ENCODE measurements around the gene EPB41L1.

EPB41L1 gene

DNA sequence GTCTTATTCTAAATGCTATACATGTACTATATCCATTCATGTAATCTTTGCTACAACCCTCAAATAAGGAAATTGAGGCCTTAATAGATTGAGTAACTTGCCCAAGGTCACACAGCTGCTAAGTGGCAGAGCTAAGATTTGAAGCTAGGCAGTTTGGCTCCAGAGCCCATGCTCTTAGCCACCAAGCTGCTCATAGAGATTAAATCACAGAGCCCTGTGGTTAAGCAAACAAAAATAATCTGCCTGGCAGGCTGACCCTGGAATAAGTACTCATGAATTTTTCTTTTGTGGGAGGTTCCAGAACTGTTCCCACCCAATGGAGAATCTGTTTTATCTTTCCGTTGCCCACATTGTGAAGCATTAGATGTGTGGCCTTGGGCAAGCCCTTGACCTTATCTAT lies 89.2 kb downstream of the EPB41L1 start:
- H3K4me1 ChIP-seq (ENCODE audit: control insufficient read depth, insufficient read depth, low read length): no peaks in the 10 kb centered on the region
- peaks cover 50 to 64% of the 10 kb centered on the region in 2 donors for H3K36me3 ChIP-seq (ENCODE audit: control insufficient read depth in 2 of 2, insufficient read depth in 2 of 2, low read length in 2 of 2)
- H3K9me3 ChIP-seq (ENCODE audit: control insufficient read depth in 2 of 2, low read length in 2 of 2): no peaks in the 10 kb centered on the region
- H3K4me3 ChIP-seq (ENCODE audit: low read length in 2 of 2): no peak overlapping the region
- no peaks in the 10 kb centered on the region for H3K27me3 ChIP-seq (ENCODE audit: control insufficient read depth in 1 of 2, insufficient read depth in 2 of 2, low read length in 2 of 2)
- H3K27ac ChIP-seq (ENCODE audit: low read length): no peak overlapping the region
- H3K9ac ChIP-seq (ENCODE audit: low read length in 2 of 2): no peak overlapping the region

- Histone ChIP-seq H3K4me3 (ENCODE audit: low read length in 2 of 2) (no peak overlapping the region), H3K9me3 (ENCODE audit: control insufficient read depth in 2 of 2, low read length in 2 of 2) (no peaks in the 10 kb centered on the region), H3K4me1 (ENCODE audit: control insufficient read depth, insufficient read depth, low read length) (no peaks in the 10 kb centered on the region), H3K27me3 (ENCODE audit: control insufficient read depth in 1 of 2, insufficient read depth in 2 of 2, low read length in 2 of 2) (no peaks in the 10 kb centered on the region), H3K9ac (ENCODE audit: low read length in 2 of 2) (no peak overlapping the region), H3K36me3 (ENCODE audit: control insufficient read depth in 2 of 2, insufficient read depth in 2 of 2, low read length in 2 of 2) (peaks cover 48 to 58% of the 10 kb centered on the region in 2 donors), H3K27ac (ENCODE audit: low read length) (no peak overlapping the region)
Observed at GRCh38 chr20:36246401-36246800, 91.9 kb downstream of the EPB41L1 start.

DNA sequence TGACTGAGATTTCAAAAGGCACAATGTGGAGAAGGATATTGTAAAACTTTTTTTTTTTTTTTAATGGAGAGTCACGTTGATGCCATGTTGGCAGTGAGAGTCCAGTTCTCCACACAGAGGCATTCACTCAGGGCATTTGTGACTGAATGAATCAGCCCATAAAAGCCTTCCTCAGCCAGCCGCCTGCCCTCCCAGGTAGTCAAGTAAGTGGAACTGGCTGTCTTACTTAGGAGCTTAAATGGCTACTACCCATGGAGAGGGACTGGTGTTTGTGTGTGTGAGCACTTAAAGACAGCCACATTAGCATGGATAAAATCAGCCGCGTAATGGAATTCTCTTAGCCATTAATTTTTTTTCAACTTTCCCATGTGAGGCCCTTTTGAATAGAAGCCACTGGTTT lies 94.3 kb downstream of the EPB41L1 start:
- no peak overlapping the region for H3K9ac ChIP-seq (ENCODE audit: low read length in 2 of 2)
- H3K27ac ChIP-seq (ENCODE audit: low read length): no peak overlapping the region
- H3K4me1 ChIP-seq (ENCODE audit: control insufficient read depth, insufficient read depth, low read length): no peaks in the 10 kb centered on the region
- no peaks in the 10 kb centered on the region for H3K27me3 ChIP-seq (ENCODE audit: control insufficient read depth in 1 of 2, insufficient read depth in 2 of 2, low read length in 2 of 2)
- H3K4me3 ChIP-seq (ENCODE audit: low read length in 2 of 2): no peak overlapping the region
- no peaks in the 10 kb centered on the region for H3K9me3 ChIP-seq (ENCODE audit: control insufficient read depth in 2 of 2, low read length in 2 of 2)
- H3K36me3 ChIP-seq (ENCODE audit: control insufficient read depth in 2 of 2, insufficient read depth in 2 of 2, low read length in 2 of 2): peaks cover 46 to 62% of the 10 kb centered on the region in 2 donors

GRCh38 chr20:36249450-36249849 lies 94.9 kb downstream of the EPB41L1 start:
- Histone ChIP-seq H3K9ac (ENCODE audit: low read length in 2 of 2) (no peak overlapping the region), H3K4me3 (ENCODE audit: low read length in 2 of 2) (no peak overlapping the region), H3K36me3 (ENCODE audit: control insufficient read depth in 2 of 2, insufficient read depth in 2 of 2, low read length in 2 of 2) (peaks cover 44 to 56% of the 10 kb centered on the region in 2 donors), H3K27ac (ENCODE audit: low read length) (no peak overlapping the region), H3K27me3 (ENCODE audit: control insufficient read depth in 1 of 2, insufficient read depth in 2 of 2, low read length in 2 of 2) (no peaks in the 10 kb centered on the region), H3K4me1 (ENCODE audit: control insufficient read depth, insufficient read depth, low read length) (no peaks in the 10 kb centered on the region), H3K9me3 (ENCODE audit: control insufficient read depth in 2 of 2, low read length in 2 of 2) (no peaks in the 10 kb centered on the region)

GRCh38 chr20:36251426-36251825 lies 96.9 kb downstream of the EPB41L1 start:
- Histone ChIP-seq H3K9me3 (ENCODE audit: control insufficient read depth in 2 of 2, low read length in 2 of 2) (no peaks in the 10 kb centered on the region), H3K4me1 (ENCODE audit: control insufficient read depth, insufficient read depth, low read length) (no peaks in the 10 kb centered on the region), H3K9ac (ENCODE audit: low read length in 2 of 2) (no peak overlapping the region), H3K36me3 (ENCODE audit: control insufficient read depth in 2 of 2, insufficient read depth in 2 of 2, low read length in 2 of 2) (peaks cover 35 to 45% of the 10 kb centered on the region in 2 donors), H3K27me3 (ENCODE audit: control insufficient read depth in 1 of 2, insufficient read depth in 2 of 2, low read length in 2 of 2) (no peaks in the 10 kb centered on the region), H3K27ac (ENCODE audit: low read length) (no peak overlapping the region), H3K4me3 (ENCODE audit: low read length in 2 of 2) (no peak overlapping the region)

DNA sequence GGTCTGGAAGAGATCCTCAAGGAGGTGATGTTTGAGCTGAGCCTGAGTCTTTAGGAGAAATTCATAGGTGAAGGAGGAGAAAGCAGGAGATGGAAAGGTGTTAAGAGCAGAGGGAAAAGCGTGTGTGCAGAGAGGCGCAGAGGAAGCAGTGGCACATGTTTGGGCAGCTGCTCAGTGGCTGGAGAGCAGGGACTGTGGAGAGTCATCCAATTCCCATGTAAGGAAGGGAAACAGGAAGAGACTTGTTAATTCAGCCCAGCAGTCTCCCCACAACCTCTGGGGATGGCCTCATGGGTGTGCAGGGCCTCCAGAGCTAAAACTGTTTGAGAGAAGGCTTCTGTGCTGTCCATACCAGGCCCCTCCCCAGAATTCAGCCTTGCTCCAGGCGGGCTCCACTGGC lies 98.0 kb downstream of the EPB41L1 start:
- peaks cover 31 to 45% of the 10 kb centered on the region in 2 donors for H3K36me3 ChIP-seq (ENCODE audit: control insufficient read depth in 2 of 2, insufficient read depth in 2 of 2, low read length in 2 of 2)
- H3K9ac ChIP-seq (ENCODE audit: low read length in 2 of 2): no peak overlapping the region
- H3K4me1 ChIP-seq (ENCODE audit: control insufficient read depth, insufficient read depth, low read length): no peaks in the 10 kb centered on the region
- H3K9me3 ChIP-seq (ENCODE audit: control insufficient read depth in 2 of 2, low read length in 2 of 2): no peaks in the 10 kb centered on the region
- no peak overlapping the region for H3K27ac ChIP-seq (ENCODE audit: low read length)
- no peak overlapping the region for H3K4me3 ChIP-seq (ENCODE audit: low read length in 2 of 2)
- H3K27me3 ChIP-seq (ENCODE audit: control insufficient read depth in 1 of 2, insufficient read depth in 2 of 2, low read length in 2 of 2): no peaks in the 10 kb centered on the region

GRCh38 chr20:36253036-36253435 lies 98.5 kb downstream of the EPB41L1 start:
- no peak overlapping the region for H3K9ac ChIP-seq (ENCODE audit: low read length in 2 of 2)
- H3K4me3 ChIP-seq (ENCODE audit: low read length in 2 of 2): no peak overlapping the region
- no peak overlapping the region for H3K27ac ChIP-seq (ENCODE audit: low read length)
- no peaks in the 10 kb centered on the region for H3K4me1 ChIP-seq (ENCODE audit: control insufficient read depth, insufficient read depth, low read length)
- H3K36me3 ChIP-seq (ENCODE audit: control insufficient read depth in 2 of 2, insufficient read depth in 2 of 2, low read length in 2 of 2): peaks cover 31 to 42% of the 10 kb centered on the region in 2 donors
- no peaks in the 10 kb centered on the region for H3K9me3 ChIP-seq (ENCODE audit: control insufficient read depth in 2 of 2, low read length in 2 of 2)
- H3K27me3 ChIP-seq (ENCODE audit: control insufficient read depth in 1 of 2, insufficient read depth in 2 of 2, low read length in 2 of 2): no peaks in the 10 kb centered on the region

GRCh38 chr20:36254076-36254475 lies 99.5 kb downstream of the EPB41L1 start:
- Histone ChIP-seq H3K9me3 (ENCODE audit: control insufficient read depth in 2 of 2, low read length in 2 of 2) (no peaks in the 10 kb centered on the region), H3K4me1 (ENCODE audit: control insufficient read depth, insufficient read depth, low read length) (no peaks in the 10 kb centered on the region), H3K36me3 (ENCODE audit: control insufficient read depth in 2 of 2, insufficient read depth in 2 of 2, low read length in 2 of 2) (peaks cover 26 to 34% of the 10 kb centered on the region in 2 donors), H3K4me3 (ENCODE audit: low read length in 2 of 2) (no peak overlapping the region), H3K27me3 (ENCODE audit: control insufficient read depth in 1 of 2, insufficient read depth in 2 of 2, low read length in 2 of 2) (no peaks in the 10 kb centered on the region), H3K27ac (ENCODE audit: low read length) (no peak overlapping the region), H3K9ac (ENCODE audit: low read length in 2 of 2) (no peak overlapping the region)

DNA sequence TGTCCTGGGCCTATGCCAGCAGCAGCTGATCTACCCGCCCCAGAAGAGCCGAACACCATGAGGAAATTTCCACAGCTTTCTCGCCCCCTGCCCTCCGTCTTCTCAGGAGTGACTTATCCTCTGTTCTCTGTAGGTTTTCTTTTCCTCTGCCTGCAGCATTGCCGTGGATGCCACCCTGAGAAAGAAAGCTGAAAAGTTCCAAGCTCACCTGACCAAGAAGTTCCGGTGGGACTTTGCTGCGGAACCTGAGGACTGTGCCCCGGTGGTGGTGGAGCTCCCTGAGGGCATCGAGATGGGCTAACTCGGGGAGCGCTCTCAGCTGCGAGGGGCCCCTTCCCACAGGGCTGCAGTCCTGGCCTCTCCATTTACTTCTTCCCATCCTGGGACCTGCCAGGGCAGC lies 100.9 kb downstream of the EPB41L1 start:
- Histone ChIP-seq H3K9me3 (ENCODE audit: control insufficient read depth in 2 of 2, low read length in 2 of 2) (no peaks in the 10 kb centered on the region), H3K4me1 (ENCODE audit: control insufficient read depth, insufficient read depth, low read length) (no peaks in the 10 kb centered on the region), H3K9ac (ENCODE audit: low read length in 2 of 2) (no peak overlapping the region), H3K27ac (ENCODE audit: low read length) (no peak overlapping the region), H3K36me3 (ENCODE audit: control insufficient read depth in 2 of 2, insufficient read depth in 2 of 2, low read length in 2 of 2) (peaks cover 26 to 29% of the 10 kb centered on the region in 2 donors), H3K4me3 (ENCODE audit: low read length in 2 of 2) (no peak overlapping the region), H3K27me3 (ENCODE audit: control insufficient read depth in 1 of 2, insufficient read depth in 2 of 2, low read length in 2 of 2) (no peaks in the 10 kb centered on the region)

GRCh38 chr20:36259177-36260061 lies 104.9 kb downstream of the EPB41L1 start:
- Histone ChIP-seq H3K36me3 (ENCODE audit: control insufficient read depth in 2 of 2, insufficient read depth in 2 of 2, low read length in 2 of 2) (peaks cover 15 to 16% of the 10 kb centered on the region in 2 donors), H3K27me3 (ENCODE audit: control insufficient read depth in 1 of 2, insufficient read depth in 2 of 2, low read length in 2 of 2) (no peaks in the 10 kb centered on the region), H3K27ac (ENCODE audit: low read length) (no peak overlapping the region), H3K9me3 (ENCODE audit: control insufficient read depth in 2 of 2, low read length in 2 of 2) (no peaks in the 10 kb centered on the region), H3K4me3 (ENCODE audit: low read length in 2 of 2) (no peak overlapping the region), H3K4me1 (ENCODE audit: control insufficient read depth, insufficient read depth, low read length) (no peaks in the 10 kb centered on the region), H3K9ac (ENCODE audit: low read length in 2 of 2) (no peak overlapping the region)

DNA sequence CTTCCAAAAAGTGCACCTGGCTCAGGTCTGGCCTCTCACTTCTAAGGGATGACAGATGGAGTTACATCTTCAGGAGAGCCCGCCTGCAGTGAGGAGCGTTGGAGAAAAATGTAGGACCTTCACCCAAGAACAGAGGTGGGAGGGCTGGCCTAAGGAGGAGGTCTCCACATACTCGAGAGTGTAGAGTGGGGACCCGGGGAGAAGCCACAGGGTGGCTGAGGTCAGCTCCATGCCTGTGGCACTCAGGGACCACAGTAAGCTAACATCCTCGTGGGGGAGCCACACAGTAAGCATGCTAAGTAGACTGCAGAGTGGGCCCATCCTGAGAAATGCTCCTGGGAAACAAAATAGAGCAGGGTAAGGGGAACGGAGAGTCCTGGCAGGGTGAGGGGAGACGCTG lies 105.8 kb downstream of the EPB41L1 start:
- Histone ChIP-seq H3K9ac (ENCODE audit: low read length in 2 of 2) (no peak overlapping the region), H3K4me3 (ENCODE audit: low read length in 2 of 2) (no peak overlapping the region), H3K27me3 (ENCODE audit: control insufficient read depth in 1 of 2, insufficient read depth in 2 of 2, low read length in 2 of 2) (no peaks in the 10 kb centered on the region), H3K4me1 (ENCODE audit: control insufficient read depth, insufficient read depth, low read length) (no peaks in the 10 kb centered on the region), H3K27ac (ENCODE audit: low read length) (no peak overlapping the region), H3K9me3 (ENCODE audit: control insufficient read depth in 2 of 2, low read length in 2 of 2) (no peaks in the 10 kb centered on the region), H3K36me3 (ENCODE audit: control insufficient read depth in 2 of 2, insufficient read depth in 2 of 2, low read length in 2 of 2) (peaks cover 13 to 16% of the 10 kb centered on the region in 2 donors)
